OCI-LY1 (cell line): ENCODE measurements around the gene PDZK1IP1.

Experiments
- H2AFZ ChIP-seq: fragments of 200-600 bp; sonication (generic), shearing (Covaris generic); 2 replicates; pipeline ENCODE4 v1.6.0; 2014; ENCODE audit warnings: antibody characterized with exemption, mild to moderate bottlenecking, low read length
- H3F3A ChIP-seq: fragments of 200-600 bp; sonication (generic), shearing (Covaris generic); 2 replicates; pipeline ENCODE4 v1.6.0; 2014; ENCODE audit warnings: mild to moderate bottlenecking, antibody characterized with exemption, low read length, moderate library complexity; ENCODE audit not compliant: insufficient read depth
- H3K27ac ChIP-seq: fragments of 200-600 bp; sonication (generic); 2 replicates; pipeline ENCODE4 v1.5.1; 2014; ENCODE audit warnings: low read length, mixed run types, mild to moderate bottlenecking, low read depth; ENCODE audit not compliant: poor library complexity, severe bottlenecking
- H3K27me3 ChIP-seq: fragments of 200-600 bp; sonication (generic); 2 replicates; pipeline ENCODE4 v1.6.0; 2014; ENCODE audit warnings: antibody characterized with exemption, mild to moderate bottlenecking, low read length, moderate library complexity; ENCODE audit not compliant: insufficient read depth
- H3K36me3 ChIP-seq: fragments of 200-600 bp; sonication (generic); 2 replicates; pipeline ENCODE4 v1.6.1; 2014; ENCODE audit warnings: mild to moderate bottlenecking, antibody characterized with exemption, low read length, moderate library complexity, mixed read lengths; ENCODE audit not compliant: insufficient read depth
- H3K4me1 ChIP-seq: fragments of 200-600 bp; sonication (generic); 2 replicates; pipeline ENCODE4 v1.5.1; 2014; ENCODE audit warnings: mild to moderate bottlenecking, low read length, moderate library complexity; ENCODE audit not compliant: insufficient read depth, severe bottlenecking
- H3K4me2 ChIP-seq: fragments of 200-600 bp; sonication (generic), shearing (Covaris generic); 2 replicates; pipeline ENCODE4 v1.6.1; 2014; ENCODE audit warnings: low read length
- H3K4me3 ChIP-seq: fragments of 200-600 bp; sonication (generic); 2 replicates; pipeline ENCODE4 v1.5.1; 2014; ENCODE audit warnings: low read length, low read depth, mild to moderate bottlenecking, mixed read lengths; ENCODE audit not compliant: poor library complexity, severe bottlenecking
- H3K79me2 ChIP-seq: fragments of 200-600 bp; shearing (Covaris generic); 2 replicates; pipeline ENCODE4 v1.6.1; 2016; ENCODE audit warnings: mixed run types, low read length, mixed read lengths; ENCODE audit not compliant: insufficient read depth
- H3K9ac ChIP-seq: fragments of 200-600 bp; sonication (generic), shearing (Covaris generic); 2 replicates; pipeline ENCODE4 v1.6.1; 2014; ENCODE audit warnings: mild to moderate bottlenecking, low read length, mixed read lengths
- H3K9me2 ChIP-seq: fragments of 200-600 bp; sonication (generic), shearing (Covaris generic); 2 replicates; pipeline ENCODE4 v1.6.1; 2014; ENCODE audit warnings: low read depth, mild to moderate bottlenecking, low read length, mixed read lengths
- H3K9me3 ChIP-seq: fragments of 200-600 bp; shearing (Covaris generic); 2 replicates; pipeline ENCODE4 v1.6.1; 2014; ENCODE audit warnings: low read length, mixed read lengths
- H4K20me1 ChIP-seq: fragments of 200-600 bp; sonication (generic), shearing (Covaris generic); 2 replicates; pipeline ENCODE4 v1.6.0; 2016; ENCODE audit warnings: mild to moderate bottlenecking, low read length; ENCODE audit not compliant: insufficient read depth
- EZH2 ChIP-seq: fragments of 200-600 bp; sonication (generic), shearing (Covaris generic); IDR thresholded peaks from 2 replicates; pipeline ENCODE4 v1.8.0; 2017; ENCODE audit warnings: borderline replicate concordance, mixed run types, mild to moderate bottlenecking, antibody characterized with exemption, low read length, moderate library complexity, mixed read lengths
- TF ChIP-seq, protein P1 (sequence below): fragments of 200-600 bp; sonication (generic), shearing (Covaris generic); IDR thresholded peaks from 2 replicates; pipeline ENCODE4 v1.5.1; 2017; ENCODE audit warnings: mild to moderate bottlenecking, antibody characterized with exemption, low read length, moderate library complexity, mixed read lengths

Gene PDZK1IP1

DNA sequence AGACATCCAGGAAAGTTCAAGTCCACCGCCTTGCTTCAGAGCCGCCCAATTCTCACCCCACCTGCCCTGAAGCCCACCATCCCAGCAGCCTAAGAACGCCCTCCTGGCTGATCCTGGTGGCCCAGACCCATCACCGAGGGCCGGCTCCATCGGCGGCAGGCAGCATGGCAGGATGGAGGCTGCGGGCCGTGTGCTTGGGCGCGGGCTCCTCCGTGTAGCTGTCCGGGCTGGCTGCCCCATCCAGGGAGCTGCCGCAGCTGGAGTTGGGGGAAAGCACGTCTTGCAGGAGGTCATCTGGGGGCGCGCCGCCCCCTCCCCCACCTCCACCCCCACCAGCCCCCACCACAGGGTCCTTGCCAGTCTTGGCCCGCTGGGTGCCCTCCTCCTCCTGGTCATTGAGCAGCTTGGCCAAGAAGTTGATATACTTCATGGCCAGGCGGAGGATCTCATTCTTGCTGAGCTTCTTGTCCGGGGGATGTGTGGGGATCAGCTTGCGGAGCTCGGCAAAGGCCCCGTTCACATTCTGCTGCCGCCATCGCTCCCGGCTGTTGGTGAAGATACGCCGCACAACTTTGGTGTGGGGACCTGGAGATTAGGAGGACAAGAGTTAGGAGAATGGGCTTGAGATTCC is 29.9 kb upstream of the PDZK1IP1 start:
- H3K9me3 ChIP-seq: no peaks in the 10 kb centered on the region
- no peaks in the 10 kb centered on the region for H3K27me3 ChIP-seq
- no peaks in the 10 kb centered on the region for H4K20me1 ChIP-seq
- no peaks in the 10 kb centered on the region for H3K36me3 ChIP-seq
- no peaks in the 10 kb centered on the region for H3K9me2 ChIP-seq
- H3K79me2 ChIP-seq: no peaks in the 10 kb centered on the region
- H3K9ac ChIP-seq: no peak overlapping the region
- TF ChIP-seq, protein P1, sequence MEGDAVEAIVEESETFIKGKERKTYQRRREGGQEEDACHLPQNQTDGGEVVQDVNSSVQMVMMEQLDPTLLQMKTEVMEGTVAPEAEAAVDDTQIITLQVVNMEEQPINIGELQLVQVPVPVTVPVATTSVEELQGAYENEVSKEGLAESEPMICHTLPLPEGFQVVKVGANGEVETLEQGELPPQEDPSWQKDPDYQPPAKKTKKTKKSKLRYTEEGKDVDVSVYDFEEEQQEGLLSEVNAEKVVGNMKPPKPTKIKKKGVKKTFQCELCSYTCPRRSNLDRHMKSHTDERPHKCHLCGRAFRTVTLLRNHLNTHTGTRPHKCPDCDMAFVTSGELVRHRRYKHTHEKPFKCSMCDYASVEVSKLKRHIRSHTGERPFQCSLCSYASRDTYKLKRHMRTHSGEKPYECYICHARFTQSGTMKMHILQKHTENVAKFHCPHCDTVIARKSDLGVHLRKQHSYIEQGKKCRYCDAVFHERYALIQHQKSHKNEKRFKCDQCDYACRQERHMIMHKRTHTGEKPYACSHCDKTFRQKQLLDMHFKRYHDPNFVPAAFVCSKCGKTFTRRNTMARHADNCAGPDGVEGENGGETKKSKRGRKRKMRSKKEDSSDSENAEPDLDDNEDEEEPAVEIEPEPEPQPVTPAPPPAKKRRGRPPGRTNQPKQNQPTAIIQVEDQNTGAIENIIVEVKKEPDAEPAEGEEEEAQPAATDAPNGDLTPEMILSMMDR: no peak
- TF ChIP-seq EZH2: no peak
- no peak overlapping the region for H2AFZ ChIP-seq
- H3K4me2 ChIP-seq: no peak overlapping the region
- no peak overlapping the region for H3K4me3 ChIP-seq
- no peaks in the 10 kb centered on the region for H3F3A ChIP-seq
- no peaks in the 10 kb centered on the region for H3K4me1 ChIP-seq
- no peak overlapping the region for H3K27ac ChIP-seq

GRCh38 chr1:47219001-47219400 is 29.2 kb upstream of the PDZK1IP1 start:
- H3K9me2 ChIP-seq: no peaks in the 10 kb centered on the region
- no peaks in the 10 kb centered on the region for H3K79me2 ChIP-seq
- TF ChIP-seq, protein P1: no peak
- no peak for TF ChIP-seq EZH2
- H3K36me3 ChIP-seq: no peaks in the 10 kb centered on the region
- H3K27ac ChIP-seq: no peak overlapping the region
- H3K9ac ChIP-seq: no peak overlapping the region
- H3K4me3 ChIP-seq: no peak overlapping the region
- H4K20me1 ChIP-seq: no peaks in the 10 kb centered on the region
- no peaks in the 10 kb centered on the region for H3F3A ChIP-seq
- H2AFZ ChIP-seq: no peak overlapping the region
- no peak overlapping the region for H3K4me2 ChIP-seq
- H3K4me1 ChIP-seq: no peaks in the 10 kb centered on the region
- H3K9me3 ChIP-seq: no peaks in the 10 kb centered on the region
- H3K27me3 ChIP-seq: no peaks in the 10 kb centered on the region

DNA sequence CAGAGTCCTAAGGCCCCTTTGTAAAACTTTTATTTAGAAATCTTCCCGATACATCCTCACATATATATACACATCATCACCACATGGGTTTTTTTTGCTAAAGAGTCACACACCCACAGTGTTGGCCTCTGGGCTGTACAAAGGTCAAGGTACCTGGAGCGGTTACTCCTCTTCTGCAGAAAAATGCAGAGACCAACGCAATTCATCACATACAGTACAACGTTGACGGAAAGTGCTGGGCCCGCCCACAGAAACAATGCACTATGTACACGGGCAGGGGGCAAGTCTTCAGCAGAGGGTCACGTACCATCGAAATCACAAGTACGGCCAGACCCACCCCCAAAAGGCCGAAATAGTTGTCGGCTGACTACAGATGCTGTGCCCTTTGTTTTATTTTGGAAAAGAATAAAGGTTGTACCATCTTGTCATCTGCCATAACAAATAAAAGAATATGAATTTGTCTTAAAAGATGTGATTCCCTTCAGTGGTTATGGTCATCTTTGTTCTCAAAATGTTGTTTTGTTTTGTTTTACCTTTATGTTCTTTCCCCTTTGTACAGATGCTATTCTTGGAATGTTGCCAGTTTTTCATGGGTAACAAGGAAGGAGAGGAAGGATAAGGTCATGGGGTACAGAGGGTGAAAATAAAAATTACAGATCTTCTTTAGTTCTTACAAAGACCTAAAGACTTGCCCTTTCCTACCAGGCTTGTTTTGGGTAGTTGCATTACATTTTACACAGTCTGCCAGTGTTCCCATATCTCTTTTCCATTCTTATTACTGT is 26.6 kb upstream of the PDZK1IP1 start:
- Histone ChIP-seq H3K27ac (no peak overlapping the region), H2AFZ (no peak overlapping the region), H3K36me3 (no peaks in the 10 kb centered on the region), H4K20me1 (no peaks in the 10 kb centered on the region), H3K79me2 (no peaks in the 10 kb centered on the region), H3K4me2 (no peak overlapping the region), H3F3A (no peaks in the 10 kb centered on the region), H3K9me2 (no peaks in the 10 kb centered on the region), H3K4me1 (no peaks in the 10 kb centered on the region), H3K4me3 (no peak overlapping the region), H3K27me3 (no peaks in the 10 kb centered on the region), H3K9me3 (no peaks in the 10 kb centered on the region), H3K9ac (no peak overlapping the region)
- TF ChIP-seq, protein P1: no peak
- no peak for TF ChIP-seq EZH2
